Measurements from ENCODE around the gene SFMBT2.

SFMBT2 gene

GRCh38 chr10:7146189-7146588, 264.6 kb downstream of the SFMBT2 start:
- no peak for TF ChIP-seq CTCF (conservative IDR thresholded peaks at IDR 0.05)
- H3K27ac ChIP-seq: no peak overlapping the region

GRCh38 chr10:7136016-7136415, 274.8 kb downstream of the SFMBT2 start:
- no peak overlapping the region for H3K27ac ChIP-seq
- no peak for TF ChIP-seq CTCF (conservative IDR thresholded peaks at IDR 0.05)

- no peak for TF ChIP-seq CTCF (conservative IDR thresholded peaks at IDR 0.05)
- H3K27ac ChIP-seq: no peak overlapping the region
Measured at GRCh38 chr10:7135188-7135587, 275.6 kb downstream of the SFMBT2 start.

- no peak overlapping the region for H3K27ac ChIP-seq
- no peak for TF ChIP-seq CTCF (conservative IDR thresholded peaks at IDR 0.05)
Measured at GRCh38 chr10:7134448-7134847, 276.4 kb downstream of the SFMBT2 start.

GRCh38 chr10:7133958-7134357, 276.9 kb downstream of the SFMBT2 start:
- no peak overlapping the region for H3K27ac ChIP-seq
- no peak for TF ChIP-seq CTCF (conservative IDR thresholded peaks at IDR 0.05)

GRCh38 chr10:7133278-7133677, 277.6 kb downstream of the SFMBT2 start:
- no peak overlapping the region for H3K27ac ChIP-seq
- TF ChIP-seq CTCF (conservative IDR thresholded peaks at IDR 0.05): no peak

- no peak overlapping the region for H3K27ac ChIP-seq
- TF ChIP-seq CTCF (conservative IDR thresholded peaks at IDR 0.05): no peak
Measured at GRCh38 chr10:7130191-7130911, 280.5 kb downstream of the SFMBT2 start.
